ENCODE results near the gene JPT2. TPM values are rescaled to one million over a fixed set of nuclear protein-coding genes. Genes with fewer than 3 reads are reported as not detected.

JPT2 gene
- polyA plus RNA-seq, 3 donors from 2014 or later, result 7.9 to 14.0 (median 8.3) TPM

- no peaks in the 10 kb centered on the region for H3K4me1 Mint-ChIP-seq
- peaks cover 15 to 57% (median 17%) of the 10 kb centered on the region in 3 donors for H3K36me3 Mint-ChIP-seq
- no peak overlapping the region for H3K4me3 Mint-ChIP-seq
- H3K27ac Mint-ChIP-seq, result no peak overlapping the region
- no peak for DNase-seq
- peaks cover 0 to 3% (median 0%) of the 10 kb centered on the region in 3 donors for H3K27me3 Mint-ChIP-seq (ENCODE audit: low read depth in 3 of 3)
- no peaks in the 10 kb centered on the region for H3K9me3 Mint-ChIP-seq
Measured at GRCh38 chr16:1670371-1670770, 7.7 kb upstream of the JPT2 start.

- peaks cover 15 to 59% (median 17%) of the 10 kb centered on the region in 3 donors for H3K36me3 Mint-ChIP-seq
- H3K27ac Mint-ChIP-seq, result peak overlapping the region in 1 of 6 donors; percentile 80
Measured at GRCh38 chr16:1670866-1671265, 7.2 kb upstream of the JPT2 start.

GRCh38 chr16:1673424-1674151, 4.5 kb upstream of the JPT2 start:
- Mint-ChIP-seq H3K4me3 (no peak overlapping the region), H3K27ac (no peak overlapping the region), H3K4me1 (peaks cover 6 to 14% of the 10 kb centered on the region in 2 donors), H3K27me3 (ENCODE audit: low read depth in 3 of 3) (peaks cover 0 to 8% (median 3%) of the 10 kb centered on the region in 3 donors), H3K36me3 (peaks cover 15 to 52% (median 17%) of the 10 kb centered on the region in 3 donors), H3K9me3 (no peaks in the 10 kb centered on the region)
- no peak for DNase-seq

More at GRCh38 chr16:1670866-1671265, 7.2 kb upstream of the JPT2 start:
- no peak overlapping the region for H3K4me3 Mint-ChIP-seq
- DNase-seq, result no peak
- H3K9me3 Mint-ChIP-seq, result no peaks in the 10 kb centered on the region
- no peaks in the 10 kb centered on the region for H3K4me1 Mint-ChIP-seq
- peaks cover 0 to 3% (median 0%) of the 10 kb centered on the region in 3 donors for H3K27me3 Mint-ChIP-seq (ENCODE audit: low read depth in 3 of 3)

- Mint-ChIP-seq H3K36me3 (peaks cover 12 to 49% (median 13%) of the 10 kb centered on the region in 3 donors), H3K9me3 (no peaks in the 10 kb centered on the region), H3K4me3 (no peak overlapping the region), H3K4me1 (peaks cover 12 to 21% of the 10 kb centered on the region in 2 donors), H3K27ac (no peak overlapping the region), H3K27me3 (ENCODE audit: low read depth in 3 of 3) (peaks cover 0 to 8% (median 3%) of the 10 kb centered on the region in 3 donors)
- no peak for DNase-seq
Measured at GRCh38 chr16:1674306-1674705, 3.8 kb upstream of the JPT2 start.

GRCh38 chr16:1674751-1675664, 3.1 kb upstream of the JPT2 start:
- no peaks in the 10 kb centered on the region for H3K9me3 Mint-ChIP-seq
- H3K36me3 Mint-ChIP-seq, result peaks cover 9 to 46% (median 10%) of the 10 kb centered on the region in 3 donors
- no peak overlapping the region for H3K27ac Mint-ChIP-seq
- H3K4me3 Mint-ChIP-seq, result no peak overlapping the region
- H3K4me1 Mint-ChIP-seq, result peaks cover 12 to 22% of the 10 kb centered on the region in 2 donors
- no peak for DNase-seq
- peaks cover 0 to 8% (median 3%) of the 10 kb centered on the region in 3 donors for H3K27me3 Mint-ChIP-seq (ENCODE audit: low read depth in 3 of 3)

- Mint-ChIP-seq H3K36me3 (peaks cover 9 to 38% (median 10%) of the 10 kb centered on the region in 3 donors), H3K9me3 (no peaks in the 10 kb centered on the region), H3K27ac (peak overlapping the region; percentile 20 to 64 (median 52)), H3K27me3 (ENCODE audit: low read depth in 3 of 3) (peaks cover 2 to 8% (median 3%) of the 10 kb centered on the region in 3 donors), H3K4me3 (peak overlapping the region; percentile 21 to 78 (median 59)), H3K4me1 (peaks cover 15 to 31% of the 10 kb centered on the region in 2 donors)
- DNase-seq, result no peak
Measured at GRCh38 chr16:1676661-1677060, 1.4 kb upstream of the JPT2 start.

- H3K9me3 Mint-ChIP-seq, result no peaks in the 10 kb centered on the region
- H3K36me3 Mint-ChIP-seq, result peaks cover 9 to 32% (median 10%) of the 10 kb centered on the region in 3 donors
- DNase-seq, result peak in 1 of 3 donors; percentile 12
- H3K4me3 Mint-ChIP-seq, result peak overlapping the region; percentile 55 to 78 (median 60)
- peaks cover 2 to 8% (median 5%) of the 10 kb centered on the region in 3 donors for H3K27me3 Mint-ChIP-seq (ENCODE audit: low read depth in 3 of 3)
- H3K27ac Mint-ChIP-seq, result peak overlapping the region in 5 of 6 donors; percentile 20 to 83 (median 64)
- H3K4me1 Mint-ChIP-seq, result peaks cover 15 to 32% of the 10 kb centered on the region in 2 donors
Measured at GRCh38 chr16:1677339-1677738, 740 bp upstream of the JPT2 start.

- Mint-ChIP-seq H3K27ac (peak overlapping the region; percentile 55 to 84 (median 74)), H3K36me3 (peaks cover 0 to 19% (median 0%) of the 10 kb centered on the region in 3 donors), H3K4me3 (peak overlapping the region; percentile 83 to 89 (median 88)), H3K9me3 (no peaks in the 10 kb centered on the region), H3K27me3 (ENCODE audit: low read depth in 3 of 3) (peaks cover 2 to 8% (median 5%) of the 10 kb centered on the region in 3 donors), H3K4me1 (peaks cover 15 to 32% of the 10 kb centered on the region in 2 donors)
- no peak for DNase-seq
Measured at GRCh38 chr16:1678500-1679098, 520 bp downstream of the JPT2 start.

- Mint-ChIP-seq H3K36me3 (peaks cover 0 to 7% (median 0%) of the 10 kb centered on the region in 3 donors), H3K4me3 (peak overlapping the region in 3 of 5 donors; percentile 16 to 33 (median 21)), H3K27me3 (ENCODE audit: low read depth in 3 of 3) (peaks cover 2 to 5% (median 5%) of the 10 kb centered on the region in 3 donors), H3K4me1 (peaks cover 15 to 32% of the 10 kb centered on the region in 2 donors), H3K27ac (peak overlapping the region in 1 of 6 donors; percentile 19), H3K9me3 (no peaks in the 10 kb centered on the region)
- no peak for DNase-seq
Measured at GRCh38 chr16:1680361-1680760, 2.3 kb downstream of the JPT2 start.

- Mint-ChIP-seq H3K4me1 (peaks cover 15 to 32% of the 10 kb centered on the region in 2 donors), H3K4me3 (peak overlapping the region in 3 of 5 donors; percentile 16 to 58 (median 21)), H3K27me3 (ENCODE audit: low read depth in 3 of 3) (peaks cover 2 to 5% (median 5%) of the 10 kb centered on the region in 3 donors)
Measured at GRCh38 chr16:1681032-1681431, 3.0 kb downstream of the JPT2 start.

GRCh38 chr16:1687427-1688316, 9.6 kb downstream of the JPT2 start:
- DNase-seq, result no peak
- Mint-ChIP-seq H3K4me3 (no peak overlapping the region), H3K4me1 (no peaks in the 10 kb centered on the region), H3K27ac (no peak overlapping the region), H3K9me3 (no peaks in the 10 kb centered on the region), H3K36me3 (peaks cover 14 to 22% (median 15%) of the 10 kb centered on the region in 3 donors), H3K27me3 (ENCODE audit: low read depth in 3 of 3) (peaks cover 0 to 2% (median 0%) of the 10 kb centered on the region in 3 donors)

More at GRCh38 chr16:1681032-1681431, 3.0 kb downstream of the JPT2 start:
- Mint-ChIP-seq H3K9me3 (no peaks in the 10 kb centered on the region), H3K36me3 (peaks cover 0 to 8% (median 0%) of the 10 kb centered on the region in 3 donors), H3K27ac (peak overlapping the region in 1 of 6 donors; percentile 40)
- no peak for DNase-seq

GRCh38 chr16:1688807-1689560, 10.9 kb downstream of the JPT2 start:
- Mint-ChIP-seq H3K27me3 (ENCODE audit: low read depth in 3 of 3) (peaks cover 0 to 2% (median 0%) of the 10 kb centered on the region in 3 donors), H3K4me1 (no peaks in the 10 kb centered on the region), H3K36me3 (peaks cover 15 to 33% (median 17%) of the 10 kb centered on the region in 3 donors), H3K9me3 (no peaks in the 10 kb centered on the region), H3K4me3 (no peak overlapping the region), H3K27ac (peak overlapping the region in 1 of 6 donors; percentile 7)
- DNase-seq, result no peak

All from immature natural killer cell (primary cell).